C4-2B (cell line): ENCODE results near the gene MOB3C.
"Not testable (repeated sequence)": the region's sequence is repeated elsewhere in the genome, so short reads cannot be mapped to it uniquely, and the experiment has no call there.

Experiments used
- H3K27ac ChIP-seq: fragments of 450-650 bp; 2 replicates; pipeline ENCODE4 v1.5.1; 2017
- ZFX ChIP-seq: fragments of 450-650 bp; IDR thresholded peaks from 2 replicates; pipeline ENCODE4 v1.6.1; 2017
- TF ChIP-seq, protein P1 (sequence below): fragments of 450-650 bp; conservative IDR thresholded peaks from 2 replicates; pipeline ENCODE4 v1.5.1; 2017; ENCODE audit warnings: mild to moderate bottlenecking

Gene MOB3C

DNA sequence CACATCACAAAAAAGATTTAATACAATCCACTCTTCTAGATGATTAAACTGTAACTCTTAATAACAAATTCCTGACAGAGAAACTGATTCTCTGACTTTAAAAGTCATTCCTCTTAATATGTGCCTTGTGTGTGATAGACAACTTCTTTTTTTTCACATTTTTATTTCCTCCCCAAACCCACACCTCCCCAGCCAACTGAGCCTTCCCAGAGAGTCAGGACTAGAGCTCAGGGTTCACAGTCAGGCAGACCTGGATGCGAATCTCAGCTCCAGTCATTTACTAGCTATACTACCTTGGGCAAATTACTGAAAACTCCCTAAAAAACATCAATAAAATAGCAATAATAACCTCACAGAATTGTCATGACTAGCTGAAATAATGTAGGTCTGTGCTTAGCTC is 37.4 kb upstream of the MOB3C start:
- TF ChIP-seq ZFX, result no peak
- TF ChIP-seq, protein P1, sequence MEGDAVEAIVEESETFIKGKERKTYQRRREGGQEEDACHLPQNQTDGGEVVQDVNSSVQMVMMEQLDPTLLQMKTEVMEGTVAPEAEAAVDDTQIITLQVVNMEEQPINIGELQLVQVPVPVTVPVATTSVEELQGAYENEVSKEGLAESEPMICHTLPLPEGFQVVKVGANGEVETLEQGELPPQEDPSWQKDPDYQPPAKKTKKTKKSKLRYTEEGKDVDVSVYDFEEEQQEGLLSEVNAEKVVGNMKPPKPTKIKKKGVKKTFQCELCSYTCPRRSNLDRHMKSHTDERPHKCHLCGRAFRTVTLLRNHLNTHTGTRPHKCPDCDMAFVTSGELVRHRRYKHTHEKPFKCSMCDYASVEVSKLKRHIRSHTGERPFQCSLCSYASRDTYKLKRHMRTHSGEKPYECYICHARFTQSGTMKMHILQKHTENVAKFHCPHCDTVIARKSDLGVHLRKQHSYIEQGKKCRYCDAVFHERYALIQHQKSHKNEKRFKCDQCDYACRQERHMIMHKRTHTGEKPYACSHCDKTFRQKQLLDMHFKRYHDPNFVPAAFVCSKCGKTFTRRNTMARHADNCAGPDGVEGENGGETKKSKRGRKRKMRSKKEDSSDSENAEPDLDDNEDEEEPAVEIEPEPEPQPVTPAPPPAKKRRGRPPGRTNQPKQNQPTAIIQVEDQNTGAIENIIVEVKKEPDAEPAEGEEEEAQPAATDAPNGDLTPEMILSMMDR, result no peak
- no peak overlapping the region for H3K27ac ChIP-seq

DNA sequence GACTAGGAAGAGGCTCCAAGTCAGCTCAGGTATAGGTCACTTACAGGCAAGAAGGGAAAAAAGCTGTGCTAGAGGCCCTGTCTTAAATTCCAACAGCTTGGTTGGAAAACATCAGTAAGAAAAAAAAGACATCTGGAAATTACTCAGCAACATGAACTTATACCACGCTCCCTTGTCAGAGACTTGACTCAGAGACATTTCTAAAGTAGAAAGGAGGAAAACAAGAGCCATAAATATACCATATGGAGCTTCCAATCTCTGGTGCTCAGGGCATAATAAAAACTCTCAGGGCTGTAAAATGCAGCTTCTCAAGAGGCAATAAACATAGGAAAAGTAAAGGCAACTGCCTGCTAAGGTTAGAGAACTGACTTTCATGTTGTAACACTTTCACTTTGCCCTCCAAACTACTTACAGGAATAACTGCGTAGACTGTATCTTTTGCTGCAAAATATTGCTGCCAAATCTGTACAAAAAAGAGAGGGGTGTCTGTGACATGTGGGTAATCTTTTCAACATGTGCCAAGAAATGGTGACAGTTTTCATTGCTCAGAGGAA is 36.9 kb upstream of the MOB3C start:
- H3K27ac ChIP-seq, result no peak overlapping the region

DNA sequence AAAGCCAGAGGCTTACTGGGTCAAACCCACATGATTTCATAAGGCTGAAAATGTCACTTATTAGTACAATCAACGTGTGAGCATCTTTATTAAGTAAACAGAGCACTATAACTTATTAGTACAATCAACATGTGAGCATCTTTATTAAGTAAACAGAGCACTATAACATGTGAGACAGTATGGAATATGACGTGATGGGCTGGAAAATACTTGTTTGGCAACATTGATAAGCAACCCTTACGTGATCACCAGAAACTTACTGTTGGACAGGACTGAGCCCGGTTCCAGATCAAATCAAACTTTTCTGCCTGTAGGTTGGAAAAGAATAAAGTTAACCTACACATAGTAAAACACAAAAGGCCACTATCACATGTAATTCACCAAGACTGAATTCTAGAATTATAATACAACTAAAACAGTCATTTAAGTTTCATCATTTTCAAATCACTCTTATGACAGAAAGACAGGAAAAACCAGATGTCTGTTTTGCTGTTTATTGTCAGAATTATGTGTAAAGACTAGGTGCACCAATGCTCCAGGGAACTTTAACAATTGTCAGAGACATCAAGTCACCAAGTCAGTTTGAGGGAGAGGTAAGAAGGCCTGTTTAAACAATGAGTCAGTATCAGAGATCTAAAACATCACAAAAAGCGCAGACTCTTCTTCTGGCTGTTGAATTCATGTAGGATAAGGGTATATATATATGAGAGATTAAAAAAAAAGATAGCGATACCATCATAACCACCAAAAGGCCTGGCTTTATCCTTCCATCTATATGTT is 35.9 kb upstream of the MOB3C start:
- no peak for TF ChIP-seq ZFX
- TF ChIP-seq, protein P1, result no peak
- no peak overlapping the region for H3K27ac ChIP-seq

More for the DNA sequence above, 36.9 kb upstream of the MOB3C start:
- no peak for TF ChIP-seq ZFX
- TF ChIP-seq, protein P1, result no peak

DNA sequence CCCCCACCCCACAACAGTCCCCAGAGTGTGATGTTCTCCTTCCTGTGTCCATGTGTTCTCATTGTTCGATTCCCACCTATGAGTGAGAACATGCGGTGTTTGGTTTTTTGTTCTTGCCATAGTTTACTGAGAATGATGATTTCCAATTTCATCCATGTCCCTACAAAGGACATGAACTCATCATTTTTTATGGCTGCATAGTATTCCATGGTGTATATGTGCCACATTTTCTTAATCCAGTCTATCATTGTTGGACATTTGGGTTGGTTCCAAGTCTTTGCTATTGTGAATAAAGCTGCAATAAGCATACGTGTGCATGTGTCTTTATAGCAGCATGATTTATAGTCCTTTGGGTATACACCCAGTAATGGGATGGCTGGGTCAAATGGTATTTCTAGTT is 34.5 kb upstream of the MOB3C start:
- not testable (repeated sequence) for H3K27ac ChIP-seq

DNA sequence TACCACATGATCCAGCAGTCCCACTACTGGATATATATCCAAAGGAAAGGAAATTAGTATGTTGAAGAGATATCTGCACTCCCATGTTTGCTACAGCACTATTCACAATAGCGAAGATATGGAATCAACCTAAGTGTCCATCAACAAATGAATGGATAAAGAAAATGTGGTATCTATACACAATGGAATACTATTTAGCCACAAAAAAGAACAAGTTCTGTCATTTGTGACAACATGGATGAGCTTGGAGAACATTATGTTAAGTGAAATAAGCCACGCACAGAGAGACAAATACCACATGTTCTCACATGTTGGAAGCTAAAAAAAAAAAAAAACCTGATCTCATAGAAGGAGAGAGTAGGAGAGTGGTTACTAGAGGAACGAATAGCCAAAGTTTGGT is 33.9 kb upstream of the MOB3C start:
- no peak for TF ChIP-seq ZFX
- TF ChIP-seq, protein P1, result no peak
- no peak overlapping the region for H3K27ac ChIP-seq

DNA sequence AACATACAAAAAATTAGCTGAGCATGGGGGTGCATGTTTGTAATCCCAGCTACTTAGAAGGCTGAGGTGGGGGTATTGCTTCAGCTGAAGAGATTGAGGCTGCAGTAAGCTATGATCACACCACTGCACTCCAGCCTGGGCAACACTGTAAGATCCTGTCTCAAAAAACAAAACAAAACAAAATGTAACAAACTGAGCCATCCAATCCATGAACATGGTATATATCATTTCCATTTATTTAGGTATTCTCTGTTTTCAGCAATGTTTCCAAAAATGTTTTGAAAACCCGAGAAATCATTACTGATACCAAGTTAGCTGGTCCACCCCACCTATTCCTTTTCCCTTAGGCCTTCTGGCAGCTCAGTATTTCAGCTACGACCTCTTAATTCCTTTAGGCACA is 33.2 kb upstream of the MOB3C start:
- no peak for TF ChIP-seq ZFX
- TF ChIP-seq, protein P1, result no peak
- H3K27ac ChIP-seq, result no peak overlapping the region

DNA sequence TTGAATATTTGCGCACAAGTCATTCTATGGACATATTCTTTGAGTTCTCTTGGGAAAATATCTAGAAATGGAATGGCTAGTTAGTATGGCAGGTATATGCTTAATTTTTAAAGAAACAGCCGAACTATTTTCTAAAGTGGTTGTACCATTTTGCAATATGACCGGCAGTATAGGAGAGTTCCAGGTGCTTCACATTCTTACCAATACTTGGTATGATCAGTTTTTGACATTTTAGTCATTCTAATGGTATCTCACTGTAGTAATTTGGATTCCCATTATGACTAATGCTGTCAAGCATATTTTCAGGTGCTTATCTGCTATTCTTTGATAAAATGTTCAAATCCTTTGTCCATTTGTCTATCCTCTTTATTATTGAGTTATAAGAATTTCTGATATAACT is 31.0 kb upstream of the MOB3C start:
- TF ChIP-seq, protein P1, result no peak
- no peak for TF ChIP-seq ZFX
- H3K27ac ChIP-seq, result no peak overlapping the region

DNA sequence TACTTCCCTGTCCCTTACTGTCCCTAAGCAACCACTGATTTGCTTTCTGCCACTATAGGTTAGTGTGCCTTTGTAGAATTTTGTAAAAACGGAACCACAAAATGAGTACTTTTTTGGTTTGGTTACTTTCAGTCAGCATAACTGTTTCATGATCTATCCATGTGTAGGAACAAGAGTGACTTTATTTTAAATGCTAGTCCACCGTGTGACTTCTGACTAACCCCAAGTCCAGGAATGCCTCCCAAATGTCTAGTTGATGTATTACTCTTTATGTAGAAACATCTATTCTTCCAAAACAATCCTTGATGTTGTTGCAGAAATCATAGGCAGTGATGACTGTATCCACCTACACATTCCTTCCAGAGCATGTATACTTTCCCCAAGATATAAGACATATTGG is 30.2 kb upstream of the MOB3C start:
- H3K27ac ChIP-seq, result no peak overlapping the region
- TF ChIP-seq ZFX, result no peak
- TF ChIP-seq, protein P1, result no peak
